Cardiac muscle cell (in vitro differentiated cells and primary cell): ENCODE results near the gene AFF2. TPM values are rescaled to one million over a fixed set of nuclear protein-coding genes. Genes with fewer than 3 reads are reported as not detected.
"Not testable (repeated sequence)": the region's sequence is repeated elsewhere in the genome, so short reads cannot be mapped to it uniquely, and the experiment has no call there.

Source experiments
- DNase-seq, 2 donors: peaks; one replicate each; pipeline versions ENCODE4 v3.0.0 to v3.0.0-alpha.2; 2010 to 2017; ENCODE audit warnings: low read depth in 1 of 2, low spot score in 1 of 2
- H3K27ac ChIP-seq: fragments of 200-600 bp; sonication (generic); 2 replicates; pipeline ENCODE4 v1.5.1; 2016
- H3K27me3 ChIP-seq: fragments of 200-600 bp; sonication (generic); 2 replicates; pipeline ENCODE4 v1.6.0; 2016; ENCODE audit warnings: control low read depth
- H3K36me3 ChIP-seq: fragments of 200-600 bp; sonication (generic); 2 replicates; pipeline ENCODE4 v1.5.1; 2016; ENCODE audit warnings: control low read depth
- H3K4me1 ChIP-seq: fragments of 200-600 bp; sonication (generic); 2 replicates; pipeline ENCODE4 v1.8.1; 2017; ENCODE audit warnings: low read depth, mild to moderate bottlenecking, mixed run types
- H3K4me3 ChIP-seq: fragments of 200-600 bp; sonication (generic); 2 replicates; pipeline ENCODE4 v1.5.1; 2016; ENCODE audit warnings: mild to moderate bottlenecking
- H3K9me3 ChIP-seq: fragments of 200-600 bp; sonication (generic); 2 replicates; pipeline ENCODE4 v1.5.1; 2017; ENCODE audit warnings: low read depth, mild to moderate bottlenecking, control low read depth
- polyA plus RNA-seq: library from polyadenylated mRNA; unstranded; fragments of >200 nt; fragmentation: Nextera tagmentation; extraction: Ambion mirVana; gene quantifications from 2 replicates; pipeline ENCODE4 v1.2.1, GENCODE V29; 2016
- total RNA-seq: library from RNA; depleted of rRNA; stranded (reverse); fragments of >200 nt; gene quantifications from 2 replicates; pipeline ENCODE4 v1.2.3, GENCODE V29; 2016
- TF ChIP-seq, protein P1 (sequence below): IDR thresholded peaks from 2 replicates; pipeline ENCODE4 v1.5.1; 2012; ENCODE audit warnings: low read depth, mild to moderate bottlenecking, low read length

AFF2 gene
- total and polyA plus RNA-seq, 2 experiments from 2014 or later: 4.4 to 8.3 TPM

- TF ChIP-seq, protein P1, sequence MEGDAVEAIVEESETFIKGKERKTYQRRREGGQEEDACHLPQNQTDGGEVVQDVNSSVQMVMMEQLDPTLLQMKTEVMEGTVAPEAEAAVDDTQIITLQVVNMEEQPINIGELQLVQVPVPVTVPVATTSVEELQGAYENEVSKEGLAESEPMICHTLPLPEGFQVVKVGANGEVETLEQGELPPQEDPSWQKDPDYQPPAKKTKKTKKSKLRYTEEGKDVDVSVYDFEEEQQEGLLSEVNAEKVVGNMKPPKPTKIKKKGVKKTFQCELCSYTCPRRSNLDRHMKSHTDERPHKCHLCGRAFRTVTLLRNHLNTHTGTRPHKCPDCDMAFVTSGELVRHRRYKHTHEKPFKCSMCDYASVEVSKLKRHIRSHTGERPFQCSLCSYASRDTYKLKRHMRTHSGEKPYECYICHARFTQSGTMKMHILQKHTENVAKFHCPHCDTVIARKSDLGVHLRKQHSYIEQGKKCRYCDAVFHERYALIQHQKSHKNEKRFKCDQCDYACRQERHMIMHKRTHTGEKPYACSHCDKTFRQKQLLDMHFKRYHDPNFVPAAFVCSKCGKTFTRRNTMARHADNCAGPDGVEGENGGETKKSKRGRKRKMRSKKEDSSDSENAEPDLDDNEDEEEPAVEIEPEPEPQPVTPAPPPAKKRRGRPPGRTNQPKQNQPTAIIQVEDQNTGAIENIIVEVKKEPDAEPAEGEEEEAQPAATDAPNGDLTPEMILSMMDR: no peak
- Histone ChIP-seq H3K27me3 (no peaks in the 10 kb centered on the region), H3K36me3 (no peaks in the 10 kb centered on the region)
Measured at GRCh38 chrX:148662014-148662413, 161.6 kb downstream of the AFF2 start.

DNA sequence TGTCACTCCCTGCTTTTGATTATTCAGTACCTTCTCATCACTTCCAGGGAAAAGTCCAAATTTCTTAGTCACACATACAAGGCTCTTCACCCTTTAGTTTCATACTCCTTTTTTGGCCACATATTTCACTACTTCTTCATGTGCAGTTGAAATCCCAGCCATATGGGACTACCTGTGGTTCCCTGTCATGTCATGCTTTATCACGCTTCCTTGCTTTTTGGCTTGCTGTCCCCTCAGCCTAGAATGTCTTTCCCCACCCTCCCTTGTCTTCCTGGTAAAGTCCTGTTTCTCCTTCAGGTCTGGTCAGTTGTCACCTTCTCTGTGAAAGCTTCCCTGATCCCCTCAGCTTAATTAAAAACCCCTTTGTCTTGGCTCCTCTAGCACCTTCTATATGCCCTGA is 163.8 kb downstream of the AFF2 start:
- H3K4me3 ChIP-seq: no peak overlapping the region
- no peaks in the 10 kb centered on the region for H3K9me3 ChIP-seq
- no peak overlapping the region for H3K27ac ChIP-seq
- H3K4me1 ChIP-seq: no peaks in the 10 kb centered on the region
- no peaks in the 10 kb centered on the region for H3K27me3 ChIP-seq
- TF ChIP-seq, protein P1: no peak
- H3K36me3 ChIP-seq: no peaks in the 10 kb centered on the region
- DNase-seq: no peak

More at GRCh38 chrX:148662014-148662413, 161.6 kb downstream of the AFF2 start:
- H3K4me3 ChIP-seq: no peak overlapping the region
- H3K27ac ChIP-seq: no peak overlapping the region
- DNase-seq: no peak
- H3K9me3 ChIP-seq: no peaks in the 10 kb centered on the region
- no peaks in the 10 kb centered on the region for H3K4me1 ChIP-seq

DNA sequence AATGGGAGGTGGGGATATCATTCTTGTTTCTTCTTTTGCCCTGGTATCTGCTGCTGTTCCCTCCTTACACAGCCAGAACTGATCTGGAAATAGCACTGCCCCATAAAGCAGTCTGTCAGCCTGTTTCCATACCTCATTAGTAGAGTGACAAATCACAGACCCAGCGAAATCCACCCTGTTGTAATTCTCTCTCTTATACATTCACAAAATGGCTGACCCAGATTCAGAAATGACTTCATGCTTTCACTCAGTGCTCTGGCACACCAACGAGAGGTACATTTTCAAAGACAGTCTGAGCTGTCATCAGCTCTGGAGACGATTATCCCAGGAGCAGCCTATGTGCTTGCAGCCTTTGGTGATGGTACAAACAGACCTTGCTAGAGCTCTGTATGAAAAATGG is 164.6 kb downstream of the AFF2 start:
- TF ChIP-seq, protein P1: no peak
- no peaks in the 10 kb centered on the region for H3K36me3 ChIP-seq
- H3K27ac ChIP-seq: no peak overlapping the region
- peak in 1 of 2 donors; percentile 1 for DNase-seq
- H3K4me3 ChIP-seq: no peak overlapping the region
- H3K27me3 ChIP-seq: no peaks in the 10 kb centered on the region
- H3K9me3 ChIP-seq: no peaks in the 10 kb centered on the region
- no peaks in the 10 kb centered on the region for H3K4me1 ChIP-seq

DNA sequence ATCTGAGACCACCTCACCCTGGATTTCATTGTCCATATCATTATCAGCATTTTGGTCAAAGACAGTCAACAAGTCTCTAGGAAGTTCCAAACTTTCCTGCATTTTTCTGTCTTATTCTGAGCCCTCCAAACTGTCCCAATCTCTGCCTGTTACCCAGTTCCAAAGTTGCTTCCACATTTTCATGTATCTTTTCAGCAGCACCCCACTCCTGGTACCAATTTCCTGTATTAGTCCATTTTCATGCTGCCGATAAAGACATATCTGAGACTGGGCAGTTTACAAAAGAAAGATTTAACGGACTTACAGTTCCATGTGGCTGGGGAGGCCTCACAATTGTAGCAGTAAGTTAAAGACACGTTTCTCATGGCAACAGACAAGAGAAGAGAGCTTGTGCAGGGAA is 168.8 kb downstream of the AFF2 start:
- H3K9me3 ChIP-seq, H3K4me3 ChIP-seq: not testable (repeated sequence)

GRCh38 chrX:148670277-148670676 is 169.9 kb downstream of the AFF2 start:
- Histone ChIP-seq H3K4me3 (no peak overlapping the region), H3K36me3 (no peaks in the 10 kb centered on the region), H3K27me3 (no peaks in the 10 kb centered on the region), H3K9me3 (no peaks in the 10 kb centered on the region), H3K27ac (no peak overlapping the region), H3K4me1 (no peaks in the 10 kb centered on the region)
- peak in 1 of 2 donors; percentile 9 for DNase-seq
- TF ChIP-seq, protein P1: no peak

More for the DNA sequence above, 168.8 kb downstream of the AFF2 start:
- H3K36me3 ChIP-seq, DNase-seq, H3K4me1 ChIP-seq, H3K27ac ChIP-seq, H3K27me3 ChIP-seq: not testable (repeated sequence)

DNA sequence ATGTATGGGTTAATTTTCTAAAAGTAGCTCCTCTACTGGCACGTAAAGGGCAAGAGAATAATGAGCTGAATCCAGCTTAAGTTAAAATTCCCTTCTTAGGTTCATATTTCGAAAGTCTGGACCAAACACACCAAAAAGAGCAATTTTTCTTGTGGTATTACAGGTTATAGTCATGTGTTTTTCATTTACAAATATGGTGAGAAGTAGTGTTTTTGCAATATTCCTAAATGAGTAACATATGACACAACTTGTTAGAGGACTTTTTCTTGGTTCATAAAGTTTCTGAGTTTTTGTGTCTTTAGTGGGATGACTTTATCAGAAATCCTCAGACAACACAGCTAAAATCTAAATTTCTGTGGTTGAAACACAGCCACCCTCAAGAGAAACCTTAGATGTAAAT is 172.1 kb downstream of the AFF2 start:
- Histone ChIP-seq H3K4me1 (no peaks in the 10 kb centered on the region), H3K36me3 (no peaks in the 10 kb centered on the region), H3K27me3 (no peaks in the 10 kb centered on the region), H3K27ac (no peak overlapping the region), H3K4me3 (no peak overlapping the region), H3K9me3 (no peaks in the 10 kb centered on the region)
- no peak for DNase-seq
- TF ChIP-seq, protein P1: no peak
